Chondrocyte (in vitro differentiated cells): ENCODE measurements around the gene MAP3K13. TPM values are rescaled to one million over a fixed set of nuclear protein-coding genes. Genes with fewer than 3 reads are reported as not detected.

Experiments
- DNase-seq: peaks from one replicate; pipeline ENCODE4 v3.0.0; 2021; ENCODE audit warnings: mixed read lengths, low spot score
- H3K27ac Mint-ChIP-seq: one replicate; pipeline ENCODE4 v1.8.0; 2021; ENCODE audit warnings: mild to moderate bottlenecking, moderate library complexity, mixed read lengths; ENCODE audit not compliant: unreplicated experiment
- H3K27me3 Mint-ChIP-seq: 2 replicates; pipeline ENCODE4 v1.8.0; 2021; ENCODE audit warnings: low read depth, mixed read lengths
- H3K36me3 Mint-ChIP-seq: 2 replicates; pipeline ENCODE4 v1.8.0; 2021; ENCODE audit warnings: low read depth, mixed read lengths
- H3K4me1 Mint-ChIP-seq: 2 replicates; pipeline ENCODE4 v1.8.0; 2021; ENCODE audit warnings: low read depth, mild to moderate bottlenecking, mixed read lengths
- H3K4me3 Mint-ChIP-seq: one replicate; pipeline ENCODE4 v1.8.0; 2021; ENCODE audit warnings: mild to moderate bottlenecking, moderate library complexity, mixed read lengths; ENCODE audit not compliant: unreplicated experiment
- H3K9me3 Mint-ChIP-seq: 2 replicates; pipeline ENCODE4 v1.8.0; 2021; ENCODE audit warnings: low read depth, mixed read lengths
- CTCF ChIP-seq: fragments of 200-600 bp; sonication (generic); IDR thresholded peaks from 2 replicates; pipeline ENCODE4 v1.5.0; 2021; ENCODE audit warnings: antibody characterized with exemption, mild to moderate bottlenecking, moderate library complexity
- total RNA-seq: library from RNA; stranded (reverse); gene quantifications from 3 replicates; pipeline ENCODE4 v1.2.1, GENCODE V29; 2021

Gene MAP3K13
- total RNA-seq, 1 donor from 2014 or later: 18.2 TPM

GRCh38 chr3:185421577-185422232 is 58.8 kb downstream of the MAP3K13 start:
- no peaks in the 10 kb centered on the region for H3K27me3 Mint-ChIP-seq

GRCh38 chr3:185422677-185423076 is 59.7 kb downstream of the MAP3K13 start:
- peaks cover 8% of the 10 kb centered on the region for H3K4me1 Mint-ChIP-seq
- H3K27ac Mint-ChIP-seq: no peak overlapping the region
- no peak for TF ChIP-seq CTCF
- peaks cover 3% of the 10 kb centered on the region for H3K9me3 Mint-ChIP-seq
- H3K27me3 Mint-ChIP-seq: no peaks in the 10 kb centered on the region
- DNase-seq: no peak
- no peaks in the 10 kb centered on the region for H3K36me3 Mint-ChIP-seq
- no peak overlapping the region for H3K4me3 Mint-ChIP-seq

More at GRCh38 chr3:185421577-185422232, 58.8 kb downstream of the MAP3K13 start:
- no peak for DNase-seq
- Mint-ChIP-seq H3K4me1 (peaks cover 8% of the 10 kb centered on the region), H3K9me3 (peaks cover 3% of the 10 kb centered on the region), H3K36me3 (no peaks in the 10 kb centered on the region), H3K4me3 (no peak overlapping the region), H3K27ac (no peak overlapping the region)
- TF ChIP-seq CTCF: no peak

- no peak for TF ChIP-seq CTCF
- Mint-ChIP-seq H3K36me3 (no peaks in the 10 kb centered on the region), H3K4me3 (no peak overlapping the region), H3K9me3 (peaks cover 3% of the 10 kb centered on the region), H3K27ac (no peak overlapping the region), H3K4me1 (peaks cover 8% of the 10 kb centered on the region), H3K27me3 (no peaks in the 10 kb centered on the region)
- DNase-seq: no peak
Measured at GRCh38 chr3:185423178-185423577, 60.2 kb downstream of the MAP3K13 start.

GRCh38 chr3:185424435-185424834 is 61.5 kb downstream of the MAP3K13 start:
- H3K4me3 Mint-ChIP-seq: no peak overlapping the region
- peaks cover 8% of the 10 kb centered on the region for H3K4me1 Mint-ChIP-seq
- no peak overlapping the region for H3K27ac Mint-ChIP-seq
- no peaks in the 10 kb centered on the region for H3K27me3 Mint-ChIP-seq
- peaks cover 3% of the 10 kb centered on the region for H3K9me3 Mint-ChIP-seq
- no peak for TF ChIP-seq CTCF
- peaks cover 6% of the 10 kb centered on the region for H3K36me3 Mint-ChIP-seq
- DNase-seq: no peak

GRCh38 chr3:185430375-185430774 is 67.4 kb downstream of the MAP3K13 start:
- Mint-ChIP-seq H3K36me3 (peaks cover 9% of the 10 kb centered on the region), H3K4me3 (no peak overlapping the region), H3K27me3 (no peaks in the 10 kb centered on the region), H3K27ac (no peak overlapping the region), H3K9me3 (no peaks in the 10 kb centered on the region), H3K4me1 (no peaks in the 10 kb centered on the region)
- no peak for DNase-seq
- no peak for TF ChIP-seq CTCF
